GM21367 (cell line): ENCODE data around the gene PPM1E.
"Not testable (repeated sequence)": the region's sequence is repeated elsewhere in the genome, so short reads cannot be mapped to it uniquely, and the experiment has no call there.

ENCODE experiments used
- ATAC-seq: cut with Tn5 transposase; IDR thresholded peaks from one replicate; pipeline ENCODE4 v1.9.1; 2021; ENCODE audit not compliant: unreplicated experiment

The PPM1E gene

DNA sequence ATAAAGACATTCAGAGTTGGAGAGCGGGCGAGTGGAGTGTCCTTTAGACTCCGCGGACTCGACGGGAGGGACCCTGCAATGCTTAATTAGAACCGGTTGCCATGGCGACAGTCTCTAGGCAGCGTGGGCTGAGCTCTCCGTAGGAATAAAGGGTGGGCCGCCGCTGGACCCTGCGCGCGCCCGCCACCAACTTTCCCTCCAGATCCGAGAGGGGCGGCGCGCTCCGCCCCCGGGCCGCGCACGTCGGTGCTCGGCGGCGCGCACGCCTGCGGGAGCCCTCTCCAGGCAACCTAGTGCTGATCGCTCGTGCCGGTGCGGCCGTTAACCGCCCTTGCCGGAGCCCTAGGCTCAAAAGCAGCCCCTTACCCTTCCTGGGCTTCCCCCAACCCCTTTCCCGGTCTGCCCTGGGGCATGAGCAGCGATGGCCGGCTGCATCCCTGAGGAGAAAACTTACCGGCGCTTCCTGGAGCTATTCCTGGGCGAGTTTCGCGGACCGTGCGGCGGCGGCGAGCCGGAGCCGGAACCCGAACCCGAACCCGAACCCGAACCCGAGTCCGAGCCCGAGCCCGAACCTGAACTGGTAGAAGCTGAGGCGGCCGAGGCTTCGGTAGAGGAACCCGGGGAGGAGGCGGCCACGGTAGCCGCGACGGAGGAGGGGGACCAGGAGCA, at the start of gene PPM1E:
TSS of gene PPM1E (plus strand) at position 278 of the 669 bp plus-strand sequence.
- no peak for ATAC-seq

DNA sequence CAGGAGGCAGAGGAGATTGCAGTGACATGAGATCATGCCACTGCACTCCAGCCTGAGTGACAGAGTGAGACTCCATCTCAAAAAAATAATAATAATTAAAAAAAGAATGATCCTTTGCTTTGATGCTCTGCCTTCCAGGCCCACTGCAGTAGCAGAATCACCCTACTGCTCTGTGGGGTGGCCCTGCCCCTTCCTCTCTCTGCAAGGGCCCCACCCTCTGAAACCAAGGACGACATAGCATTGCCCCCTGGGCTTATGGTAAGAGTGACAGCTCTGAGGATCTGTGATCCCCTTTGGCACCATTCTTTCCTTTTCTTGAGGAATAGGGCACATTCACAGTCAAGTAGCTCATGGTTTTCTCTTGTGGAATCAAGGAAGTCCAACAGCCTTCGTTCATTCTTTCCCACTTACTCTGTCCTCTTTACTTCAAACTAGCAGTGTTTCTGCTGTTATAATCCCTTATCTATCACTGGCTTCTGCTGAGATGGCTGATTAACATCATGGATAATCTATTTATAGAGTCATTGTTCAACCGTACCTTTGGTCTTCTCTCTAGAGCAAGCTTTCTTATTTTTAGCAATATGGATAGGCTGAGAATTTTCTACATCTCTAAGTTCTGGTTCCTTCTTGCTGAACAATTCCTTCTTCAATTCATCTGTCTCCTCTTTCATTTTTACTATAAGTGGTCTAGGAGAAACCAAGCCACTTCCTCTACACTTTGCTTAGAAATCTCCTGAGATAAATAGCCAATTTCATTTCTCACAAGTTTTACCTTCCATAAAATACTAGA, 49.1 kb upstream of the PPM1E start:
- ATAC-seq = no peak

DNA sequence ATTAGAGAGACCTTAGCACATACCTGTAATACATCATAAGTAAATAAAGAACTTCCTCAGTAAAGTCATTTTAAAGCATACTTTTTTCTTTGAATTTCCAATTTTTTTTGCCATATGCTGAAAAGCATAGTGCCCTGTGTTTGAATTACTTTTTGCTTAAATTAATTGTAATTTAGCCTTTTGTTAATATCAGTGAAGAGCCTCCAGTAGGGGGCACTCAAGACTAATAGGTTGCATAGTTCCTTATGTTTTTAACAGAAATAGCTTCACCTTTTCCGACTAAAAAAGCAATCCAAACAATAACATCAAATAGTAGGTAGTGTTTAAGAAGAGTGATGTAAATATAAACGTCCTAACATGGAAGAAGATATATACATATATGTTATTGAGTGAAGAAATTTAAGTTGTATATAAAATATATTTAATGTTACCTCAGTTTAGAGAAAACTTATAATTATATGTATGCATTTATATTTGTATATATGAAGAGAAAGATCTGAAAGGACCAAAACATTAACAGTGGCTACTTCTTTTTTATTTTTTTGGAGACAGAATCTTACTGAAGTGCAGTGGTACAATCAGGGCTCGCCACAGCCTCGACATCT, 44.6 kb upstream of the PPM1E start:
- no peak for ATAC-seq

DNA sequence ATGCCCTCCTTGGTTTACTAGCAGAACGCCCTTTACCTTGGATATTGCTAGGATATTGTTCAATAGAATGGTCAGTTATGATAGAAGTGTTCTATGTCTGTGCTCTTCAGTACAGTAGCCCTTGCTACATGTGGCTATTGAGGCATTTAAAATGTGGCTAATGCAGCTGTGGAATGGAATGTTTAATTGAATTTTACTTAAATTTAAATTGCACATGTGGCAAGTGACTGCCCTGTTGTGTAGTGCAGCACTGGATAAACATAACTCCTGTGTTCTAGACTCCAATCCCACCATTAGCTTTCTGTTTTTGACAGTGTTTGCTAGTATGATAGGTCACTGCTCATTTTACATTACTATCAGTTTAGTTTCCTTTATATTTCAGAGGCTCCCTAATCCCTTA, 33.4 kb upstream of the PPM1E start:
- ATAC-seq = no peak

DNA sequence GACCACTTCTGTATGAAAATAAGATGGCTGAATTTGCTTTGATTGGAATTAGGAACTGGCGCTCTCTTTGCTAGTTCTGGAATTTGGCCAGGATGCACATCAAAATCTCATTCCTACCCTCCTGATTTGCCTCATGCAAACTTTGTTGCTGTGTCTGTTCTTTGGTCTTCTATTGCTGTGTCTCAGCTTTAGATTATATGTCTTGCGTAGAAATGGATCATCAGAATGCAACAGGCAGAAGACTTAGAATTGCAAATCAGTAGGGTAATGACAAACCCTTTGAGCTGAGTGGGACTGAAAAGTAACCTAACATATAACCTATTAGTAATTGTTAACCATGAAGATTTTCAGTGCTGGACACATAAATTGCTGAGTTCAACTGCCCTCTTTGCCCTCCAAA, 33.0 kb upstream of the PPM1E start:
- no peak for ATAC-seq

DNA sequence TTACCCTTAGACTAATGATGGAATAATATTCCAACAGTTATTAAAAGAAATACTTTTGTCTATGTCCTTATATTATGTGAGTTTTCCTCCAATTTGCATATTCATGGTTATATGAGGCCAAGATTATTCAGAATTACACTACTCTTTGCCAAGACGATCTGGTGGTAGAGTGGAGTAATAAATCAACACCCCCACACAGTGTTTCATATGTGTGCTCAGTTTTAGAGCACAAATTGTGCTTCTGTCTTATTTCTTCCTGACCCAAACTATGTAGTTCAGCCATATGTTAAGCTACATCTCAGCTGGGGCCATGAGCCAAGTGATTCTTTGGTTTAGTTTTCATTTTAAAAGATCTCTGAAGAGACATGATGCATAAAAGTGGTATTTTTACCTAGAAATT, 26.9 kb upstream of the PPM1E start:
- ATAC-seq = no peak

DNA sequence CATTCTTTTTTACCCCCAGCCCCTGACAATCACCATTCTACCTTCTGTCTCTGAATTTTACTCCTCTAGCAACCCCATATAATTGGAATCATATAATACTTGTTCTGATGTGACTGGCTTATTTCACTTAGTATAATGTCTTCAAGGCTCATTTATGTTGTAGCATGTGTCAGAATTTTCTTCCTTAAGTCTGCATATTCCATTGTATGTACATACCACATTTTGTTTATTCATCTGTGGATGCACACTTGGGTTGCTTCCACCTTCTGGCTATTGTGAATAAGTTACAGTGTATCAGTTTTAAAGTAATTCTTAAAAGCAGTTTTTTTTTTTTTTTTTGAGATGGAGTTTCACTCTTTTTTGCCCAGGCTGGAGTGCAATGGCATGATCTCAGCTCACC, 24.7 kb upstream of the PPM1E start:
- no peak for ATAC-seq

DNA sequence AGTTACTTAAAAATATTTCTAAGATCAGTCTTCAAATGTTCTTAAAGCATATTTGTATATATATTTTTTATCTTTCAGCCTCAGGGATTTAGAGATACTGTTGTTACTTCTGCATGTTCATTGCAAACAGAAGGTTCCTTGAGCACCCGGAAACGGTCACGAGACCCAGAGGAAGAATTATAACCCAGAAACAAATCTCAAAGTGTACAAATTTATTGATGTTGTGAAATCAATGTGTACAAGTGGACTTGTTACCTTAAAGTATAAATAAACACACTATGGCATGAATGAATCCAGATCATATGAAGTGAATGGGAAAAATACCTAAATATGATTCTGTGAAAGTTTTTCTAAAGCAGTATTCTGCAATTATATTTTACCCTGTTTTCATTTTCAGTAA, 21.6 kb upstream of the PPM1E start:
- no peak for ATAC-seq

DNA sequence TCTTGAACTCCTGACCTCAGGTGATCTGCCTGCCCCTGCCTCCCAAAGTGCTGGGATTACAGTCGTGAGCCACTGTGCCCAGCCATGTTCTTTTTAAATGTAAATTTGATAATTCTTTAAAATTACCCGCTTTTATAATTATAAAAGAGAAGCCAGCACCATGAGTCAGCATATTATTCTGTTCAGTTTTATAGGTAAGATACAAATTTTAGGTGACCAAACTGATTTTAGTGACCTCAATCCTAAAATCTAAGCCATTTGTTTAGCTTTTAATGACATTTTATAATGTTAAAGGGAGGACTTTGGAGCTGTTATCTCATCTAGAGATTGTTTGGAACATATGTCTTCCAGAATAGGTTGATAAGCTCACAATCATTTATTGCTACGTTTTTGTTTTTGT, 20.8 kb upstream of the PPM1E start:
- ATAC-seq = no peak

DNA sequence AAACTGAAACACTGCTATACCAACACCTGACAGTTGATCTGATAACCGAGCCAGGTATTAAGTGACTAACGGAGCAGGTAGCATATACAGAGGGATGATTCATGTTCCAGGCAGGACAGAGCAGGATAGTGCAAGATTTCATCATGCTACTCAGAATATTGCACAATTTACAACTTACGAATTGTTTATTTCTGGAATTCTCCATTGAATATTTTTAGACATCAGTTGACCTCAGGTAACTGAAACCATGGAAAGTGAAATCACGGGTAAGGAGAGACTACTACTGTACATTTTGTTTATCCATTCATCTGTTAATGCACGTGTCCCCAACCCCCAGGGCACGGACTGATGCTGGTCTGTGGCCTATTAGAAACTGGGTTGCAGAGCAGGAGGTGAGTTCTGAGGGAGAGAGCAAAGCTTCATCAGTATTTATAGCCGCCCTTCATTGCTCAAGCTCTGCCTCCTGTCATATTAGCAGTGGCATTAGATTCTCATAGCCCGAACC, 14.5 kb upstream of the PPM1E start:
- ATAC-seq = no peak

DNA sequence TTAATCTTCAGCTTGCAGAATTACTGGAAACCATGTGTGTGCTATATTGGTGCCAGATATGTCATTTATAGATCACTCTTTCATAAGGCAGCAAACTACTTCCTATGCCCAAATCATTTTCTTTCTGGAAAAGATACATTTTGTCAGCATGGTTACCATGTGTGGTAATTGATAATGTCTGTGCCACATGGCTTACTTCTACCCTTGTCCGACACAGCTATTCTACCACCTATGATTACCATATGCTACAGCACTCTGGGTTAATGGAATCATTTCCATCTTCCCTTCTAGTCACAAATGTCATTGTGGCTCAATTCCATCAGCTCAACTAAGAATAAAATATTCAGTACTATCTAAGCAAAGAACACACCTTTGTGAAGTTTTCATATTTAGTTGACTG, 8.0 kb upstream of the PPM1E start:
- no peak for ATAC-seq

DNA sequence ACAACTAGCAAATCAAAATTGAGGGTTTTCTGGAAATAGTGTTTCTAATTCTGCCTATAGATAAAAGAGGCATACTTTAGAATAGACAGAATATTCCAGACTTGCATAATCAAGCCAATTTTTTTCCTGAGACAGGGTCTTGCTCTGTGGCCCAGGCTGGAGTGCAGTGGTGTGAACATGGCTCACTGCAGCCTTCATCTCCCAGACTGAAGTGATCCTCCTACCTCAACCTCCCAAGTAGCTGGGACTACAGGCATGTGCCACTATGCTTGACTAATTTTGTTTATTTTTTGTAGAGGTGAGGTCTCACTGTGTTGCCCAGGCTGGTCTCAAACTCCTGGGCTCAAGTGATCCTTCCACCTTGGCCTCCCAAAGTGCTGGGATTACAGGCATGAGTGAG, 6.0 kb upstream of the PPM1E start:
- not testable (repeated sequence) for ATAC-seq

DNA sequence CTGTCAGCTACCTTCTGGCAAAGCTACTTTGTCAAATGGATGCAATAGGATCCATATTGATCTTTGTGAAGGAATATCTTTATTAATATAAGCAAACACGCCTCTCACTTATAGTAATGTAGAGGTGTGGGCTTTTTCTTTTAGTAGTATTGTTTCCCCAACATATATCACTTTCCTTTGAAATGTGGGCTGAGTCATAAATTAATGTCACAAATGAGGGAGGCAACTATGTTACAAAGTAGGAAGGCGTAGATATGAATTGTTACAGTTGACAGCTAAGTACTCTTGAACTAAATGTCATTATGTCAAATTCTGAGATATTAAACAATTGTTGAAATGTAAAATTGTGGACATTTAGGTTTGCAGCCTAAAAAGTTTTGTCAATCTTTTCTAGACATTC, 2.6 kb upstream of the PPM1E start:
- no peak for ATAC-seq

DNA sequence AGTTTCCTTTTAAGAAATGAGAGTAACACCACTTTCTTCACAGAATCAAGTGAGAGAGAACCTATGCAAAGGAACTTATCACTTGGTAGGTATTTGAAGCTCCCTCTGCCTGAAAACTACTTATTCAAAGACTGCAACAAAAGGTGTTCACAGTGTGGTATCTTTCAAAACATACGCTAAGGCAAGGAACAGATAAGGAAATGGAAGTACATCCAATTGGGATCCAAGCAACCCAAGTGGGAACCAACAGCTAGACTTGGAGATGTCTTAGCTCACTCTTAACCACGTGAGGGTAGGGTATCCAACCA, 431 bp upstream of the PPM1E start:
- no peak for ATAC-seq

DNA sequence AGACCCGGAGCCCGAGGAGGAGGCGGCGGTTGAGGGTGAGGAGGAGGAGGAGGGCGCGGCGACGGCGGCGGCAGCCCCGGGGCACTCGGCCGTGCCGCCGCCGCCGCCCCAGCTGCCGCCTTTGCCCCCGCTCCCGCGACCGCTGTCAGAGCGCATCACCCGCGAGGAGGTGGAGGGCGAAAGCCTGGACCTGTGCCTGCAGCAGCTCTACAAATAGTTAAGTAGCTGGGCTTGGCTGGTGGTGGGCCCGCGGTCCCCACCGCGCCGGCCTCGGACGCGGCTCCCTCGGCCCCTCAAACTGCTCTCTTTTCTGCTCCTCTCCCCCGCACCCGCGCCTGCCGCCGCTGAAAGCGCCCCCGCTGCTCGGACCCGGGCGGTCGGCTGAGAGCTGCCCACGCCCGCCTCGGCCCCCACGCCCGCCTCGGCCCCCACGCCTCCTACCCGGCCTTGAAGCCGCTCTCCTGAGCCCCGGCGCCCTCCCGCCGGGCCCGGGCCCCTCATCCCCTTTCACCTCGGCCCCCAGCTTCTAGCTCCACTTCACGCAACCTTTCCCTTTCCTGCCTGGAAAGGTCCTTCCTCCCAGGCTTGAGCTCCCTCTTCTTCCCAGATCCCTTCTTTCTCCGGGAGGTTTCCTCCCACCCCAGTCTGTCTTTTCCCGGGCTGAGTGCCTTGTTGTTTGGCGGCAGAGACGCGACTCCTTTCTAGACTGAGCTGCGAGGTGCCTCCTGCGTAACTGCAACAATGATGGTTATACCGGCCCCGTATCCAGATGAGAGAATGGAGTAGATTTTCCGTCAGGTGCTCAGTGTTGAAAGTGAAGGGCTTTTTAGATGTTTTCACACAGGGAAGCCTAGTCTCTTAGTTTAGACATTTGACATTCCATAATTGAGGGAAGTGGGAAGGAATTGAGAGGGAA, 850 bp downstream of the PPM1E start:
- ATAC-seq = no peak

DNA sequence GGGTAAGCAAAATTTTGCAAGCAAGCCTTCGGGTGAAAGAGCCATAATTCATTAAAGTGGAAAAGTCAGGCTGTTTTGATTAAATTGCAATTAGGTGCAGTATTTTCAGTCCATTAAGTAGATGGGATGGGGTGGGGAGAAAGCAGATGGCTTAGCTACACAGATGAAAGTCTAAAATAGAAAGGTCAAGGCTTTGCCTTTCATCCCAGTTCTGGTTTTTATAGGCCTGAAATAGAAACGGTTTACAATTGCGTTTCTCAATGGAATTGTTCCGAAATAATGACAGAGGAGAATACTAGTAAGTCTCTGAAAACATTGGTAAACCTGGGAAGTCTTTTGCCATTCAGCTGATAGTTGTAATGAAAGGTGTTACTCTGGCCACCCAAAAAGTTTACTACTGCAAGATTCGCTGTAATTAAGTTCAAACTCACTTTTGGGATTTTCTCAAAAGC, 1.5 kb downstream of the PPM1E start:
- no peak for ATAC-seq

DNA sequence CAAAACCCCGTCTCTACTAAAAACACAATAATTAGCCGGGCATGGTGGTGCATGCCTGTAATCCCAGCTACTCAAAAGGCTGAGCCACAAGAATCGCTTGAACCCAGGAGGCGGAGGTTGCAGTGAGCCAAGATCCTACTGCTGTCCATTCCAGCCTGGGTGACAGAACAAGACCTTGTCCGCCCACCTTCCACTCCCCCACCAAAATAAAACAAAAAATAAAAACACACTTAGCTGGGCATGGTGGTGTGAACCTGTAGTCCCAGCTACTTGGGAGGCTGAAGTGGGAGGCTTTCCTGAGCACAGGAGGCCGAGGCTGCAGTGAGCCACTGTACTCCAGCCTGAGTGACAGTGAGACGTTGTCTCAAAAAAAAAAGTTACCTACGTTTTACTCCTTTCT, 3.2 kb downstream of the PPM1E start:
- ATAC-seq = no peak

DNA sequence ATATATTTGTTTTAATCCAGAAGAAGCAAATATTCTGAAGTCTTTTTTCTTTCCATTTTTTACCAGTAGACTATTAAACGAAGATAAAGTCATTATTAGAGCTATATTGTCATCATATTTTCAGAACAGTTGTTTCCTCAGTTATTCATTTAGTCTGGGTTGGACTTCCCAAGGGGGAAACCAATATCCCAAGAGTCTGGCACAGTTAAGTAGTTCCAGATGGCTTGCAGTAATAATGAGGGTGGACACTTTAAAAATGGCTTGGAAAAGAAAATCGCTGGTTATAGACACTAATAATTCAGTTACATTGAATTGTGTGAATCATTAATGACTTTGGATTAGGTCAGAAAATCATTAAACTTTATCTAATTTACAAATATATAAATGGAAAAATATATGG, 3.9 kb downstream of the PPM1E start:
- ATAC-seq = no peak

DNA sequence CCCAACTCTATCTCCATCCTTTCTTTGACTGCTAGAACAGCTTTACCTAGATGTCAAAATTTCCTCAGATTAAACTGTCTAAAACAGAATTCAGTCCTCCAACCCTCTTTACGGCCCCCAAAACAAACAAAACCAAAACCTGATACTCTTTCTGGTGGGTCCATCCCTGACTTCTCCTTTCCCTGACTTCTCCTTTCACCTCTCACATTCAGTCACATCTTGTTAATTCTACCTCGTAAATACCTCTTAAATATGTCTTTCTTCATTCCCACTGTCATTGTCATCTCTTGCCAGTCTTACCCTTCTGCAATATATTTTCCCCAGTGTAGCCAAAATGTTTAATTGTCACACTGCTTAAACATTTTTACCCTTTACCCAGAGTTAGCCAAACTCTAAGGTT, 4.6 kb downstream of the PPM1E start:
- no peak for ATAC-seq

DNA sequence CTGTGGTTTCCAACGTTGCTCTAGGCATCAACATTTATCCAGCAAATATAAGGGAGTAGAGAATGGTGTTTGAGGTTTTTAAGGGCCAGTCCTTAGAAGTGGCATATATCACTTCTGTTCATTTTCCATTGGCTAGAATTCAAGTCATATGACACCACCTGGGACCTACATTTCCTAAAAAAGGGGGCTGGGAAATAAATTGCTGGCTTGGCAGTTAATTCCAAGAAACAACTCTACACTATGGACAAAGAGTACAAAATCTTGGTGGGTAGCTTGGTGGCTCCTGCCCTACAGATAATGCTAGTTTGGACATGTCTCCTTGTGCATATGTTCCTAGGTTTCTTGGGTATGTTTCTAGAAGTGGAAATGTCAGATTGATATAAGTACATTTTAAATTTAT, 7.6 kb downstream of the PPM1E start:
- ATAC-seq = no peak

DNA sequence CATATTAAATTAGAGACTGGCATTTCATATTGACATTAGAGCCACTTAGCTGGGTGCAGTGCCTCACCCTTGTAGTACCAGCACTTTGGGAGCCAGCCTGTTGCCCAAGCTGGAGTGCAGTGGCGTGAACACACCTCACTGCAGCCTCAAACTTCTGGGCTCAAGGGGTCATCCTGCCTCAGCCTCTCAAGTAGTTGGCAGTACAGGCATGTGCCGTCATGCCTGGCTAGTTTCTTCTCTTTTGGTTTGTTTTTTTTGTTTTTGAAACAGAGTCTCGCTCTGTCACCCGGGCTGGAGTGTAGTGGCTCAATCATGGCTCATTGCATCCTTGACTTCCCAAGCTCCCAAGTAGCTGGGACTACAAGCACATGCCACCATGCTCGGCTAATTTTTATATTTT, 8.7 kb downstream of the PPM1E start:
- ATAC-seq = no peak
